ENCODE data around the gene GPATCH4.

Gene GPATCH4

GRCh38 chr1:156551066-156551643 lies 50.1 kb downstream of the GPATCH4 start:
- no peak for DNase-seq (ENCODE audit: low read depth in 1 of 2, low spot score in 1 of 2)

GRCh38 chr1:156550346-156550745 lies 50.9 kb downstream of the GPATCH4 start:
- no peak for DNase-seq (ENCODE audit: low read depth in 1 of 2, low spot score in 1 of 2)

- DNase-seq (ENCODE audit: low read depth in 1 of 2, low spot score in 1 of 2), result no peak
Observed at GRCh38 chr1:156549831-156550230, 51.4 kb downstream of the GPATCH4 start.

GRCh38 chr1:156549390-156549789 lies 51.9 kb downstream of the GPATCH4 start:
- DNase-seq (ENCODE audit: low read depth in 1 of 2, low spot score in 1 of 2), result no peak

GRCh38 chr1:156547982-156548381 lies 53.3 kb downstream of the GPATCH4 start:
- no peak for DNase-seq (ENCODE audit: low read depth in 1 of 2, low spot score in 1 of 2)

GRCh38 chr1:156547434-156547833 lies 53.8 kb downstream of the GPATCH4 start:
- no peak for DNase-seq (ENCODE audit: low read depth in 1 of 2, low spot score in 1 of 2)

- DNase-seq (ENCODE audit: low read depth in 1 of 2, low spot score in 1 of 2), result no peak
Observed at GRCh38 chr1:156546267-156546666, 55.0 kb downstream of the GPATCH4 start.

- DNase-seq (ENCODE audit: low read depth in 1 of 2, low spot score in 1 of 2), result no peak
Observed at GRCh38 chr1:156544592-156545102, 56.6 kb downstream of the GPATCH4 start.

Measured in stimulated activated CD4-positive, alpha-beta T cell treated with anti-CD3 and anti-CD28 coated beads, Interleukin-15, amount 100 ng/mL, for 1 hour (primary cell).